ENCODE results near the gene RB1. TPM values are rescaled to one million over a fixed set of nuclear protein-coding genes. Genes with fewer than 3 reads are reported as not detected.

RB1 gene
- total and polyA plus RNA-seq, 2 experiments from 2014 or later: 25.5 to 31.0 TPM

DNA sequence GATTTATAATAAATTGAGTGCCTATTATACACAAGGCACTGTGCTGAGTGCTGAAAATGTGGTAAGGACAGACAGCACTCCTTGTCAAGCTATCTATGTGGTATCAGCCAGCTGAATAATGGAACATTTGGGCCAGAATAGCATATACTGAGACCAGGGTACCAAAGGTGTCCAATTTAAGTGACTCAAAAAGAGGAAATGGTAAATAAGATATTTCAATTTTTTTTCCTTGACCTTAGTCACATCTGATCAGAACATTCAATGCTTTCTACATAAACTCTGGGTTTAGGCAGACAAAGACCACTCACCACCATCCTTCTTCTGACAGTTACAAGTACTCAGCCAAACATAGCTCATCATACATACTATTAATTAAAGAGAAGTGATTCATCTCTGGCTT lies 186.1 kb downstream of the RB1 start:
- no peak for TF ChIP-seq EZH2 (IDR thresholded peaks at IDR 0.05; ENCODE audit: insufficient read depth, poor library complexity, severe bottlenecking)
- no peak for TF ChIP-seq EZH2phosphoT487 (IDR thresholded peaks at IDR 0.05; ENCODE audit: insufficient read depth, low read depth)
- Histone ChIP-seq H3K9me2 (ENCODE audit: insufficient read depth) (no peaks in the 10 kb centered on the region), H3K4me2 (ENCODE audit: unreplicated experiment) (no peak overlapping the region), H3K4me3 (no peak overlapping the region), H3K79me2 (ENCODE audit: insufficient read depth) (no peaks in the 10 kb centered on the region), H3K36me3 (ENCODE audit: low read depth) (no peaks in the 10 kb centered on the region; the same call in 1 of the 2 replicates), H3K9me3 (ENCODE audit: low read depth) (no peaks in the 10 kb centered on the region), H3F3A (ENCODE audit: insufficient read depth) (peaks cover 24% of the 10 kb centered on the region), H3K27me3 (replicated peaks; ENCODE audit: insufficient read depth) (no peaks in the 10 kb centered on the region), H3K4me1 (ENCODE audit: insufficient read depth) (peaks cover 20% of the 10 kb centered on the region), H2AFZ (no peak overlapping the region), H4K20me1 (ENCODE audit: insufficient read depth) (no peaks in the 10 kb centered on the region), H3K27ac (no peak overlapping the region), H3K9ac (no peak overlapping the region)
- DNase-seq: no peak
- in situ Hi-C loops (cut with MboI): no loop called here

DNA sequence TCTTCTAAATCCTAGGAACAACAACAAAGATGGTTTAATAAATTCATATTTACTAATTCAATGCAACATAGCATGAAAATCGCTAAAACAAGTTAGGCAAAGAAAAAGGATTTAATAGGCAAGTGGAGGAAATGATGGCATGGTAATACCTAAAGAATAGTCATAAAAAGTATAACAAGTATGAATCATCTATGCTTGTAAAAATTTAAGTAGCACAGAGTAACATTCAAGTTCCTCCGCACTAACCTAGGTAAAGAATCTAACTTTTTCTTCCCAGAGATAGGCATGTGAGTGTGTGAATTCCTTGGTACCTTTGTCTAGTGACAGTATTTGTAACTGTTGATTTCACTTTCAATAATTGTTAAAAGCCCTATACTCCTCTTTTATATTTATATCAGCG lies 186.7 kb downstream of the RB1 start:
- Histone ChIP-seq H3K4me2 (ENCODE audit: unreplicated experiment) (no peak overlapping the region), H3K9me2 (ENCODE audit: insufficient read depth) (no peaks in the 10 kb centered on the region), H4K20me1 (ENCODE audit: insufficient read depth) (no peaks in the 10 kb centered on the region), H3F3A (ENCODE audit: insufficient read depth) (peaks cover 24% of the 10 kb centered on the region), H3K27ac (no peak overlapping the region), H3K4me3 (no peak overlapping the region), H3K79me2 (ENCODE audit: insufficient read depth) (no peaks in the 10 kb centered on the region), H3K27me3 (replicated peaks; ENCODE audit: insufficient read depth) (no peaks in the 10 kb centered on the region), H2AFZ (no peak overlapping the region), H3K36me3 (ENCODE audit: low read depth) (no peaks in the 10 kb centered on the region; the same call in 1 of the 2 replicates), H3K9me3 (ENCODE audit: low read depth) (no peaks in the 10 kb centered on the region), H3K9ac (no peak overlapping the region), H3K4me1 (ENCODE audit: insufficient read depth) (peaks cover 20% of the 10 kb centered on the region)
- TF ChIP-seq EZH2phosphoT487 (IDR thresholded peaks at IDR 0.05; ENCODE audit: insufficient read depth, low read depth) (no peak), EZH2 (IDR thresholded peaks at IDR 0.05; ENCODE audit: insufficient read depth, poor library complexity, severe bottlenecking) (no peak)
- 82 to 85% methylated on average over 3 of the region's 3 CpGs for WGBS, 2 experiments (ENCODE audit: low coverage in 1 of 2, low lambda C conversion rate in 2 of 2, missing lambda C conversion rate in 2 of 2)
- no peak for DNase-seq
- in situ Hi-C loops (cut with MboI): no loop called here

DNA sequence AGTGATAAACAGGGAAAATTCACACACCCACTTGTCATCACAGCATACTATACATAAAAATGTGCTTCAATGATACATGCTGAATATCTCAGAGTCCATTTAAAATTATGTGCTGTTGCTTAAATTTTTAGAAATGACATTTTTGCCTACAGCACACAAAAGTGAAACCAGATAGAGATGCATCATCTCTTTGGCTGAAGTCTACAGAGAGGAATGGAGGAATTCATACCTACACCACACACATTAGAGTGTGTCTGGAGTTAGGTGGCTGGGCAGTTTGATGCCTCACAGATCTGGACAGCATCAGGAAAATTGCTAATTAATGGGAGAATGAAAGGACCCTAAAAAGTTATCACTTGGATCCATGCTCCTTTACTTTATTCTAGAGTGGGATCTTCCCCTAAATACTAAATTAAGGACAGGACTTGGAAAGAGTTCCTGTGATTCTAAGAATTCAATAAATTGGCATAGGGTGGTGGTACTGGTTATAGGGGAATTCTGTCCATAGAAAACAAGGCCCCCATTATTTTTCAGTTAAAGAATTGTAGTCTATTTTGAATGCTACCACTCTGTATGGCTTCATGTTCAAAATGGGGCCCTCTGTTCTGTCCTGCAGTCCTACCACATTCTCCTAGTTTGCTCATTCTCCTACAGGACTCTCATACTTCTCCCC lies 188.0 kb downstream of the RB1 start:
- H3K9me3 ChIP-seq (ENCODE audit: low read depth): no peaks in the 10 kb centered on the region
- in situ Hi-C loops (cut with MboI): no loop called here
- no peaks in the 10 kb centered on the region for H3K79me2 ChIP-seq (ENCODE audit: insufficient read depth)
- H3K4me1 ChIP-seq (ENCODE audit: insufficient read depth): peaks cover 20% of the 10 kb centered on the region
- H3F3A ChIP-seq (ENCODE audit: insufficient read depth): peaks cover 24% of the 10 kb centered on the region
- no peak for TF ChIP-seq EZH2 (IDR thresholded peaks at IDR 0.05; ENCODE audit: insufficient read depth, poor library complexity, severe bottlenecking)
- no peak for TF ChIP-seq EZH2phosphoT487 (IDR thresholded peaks at IDR 0.05; ENCODE audit: insufficient read depth, low read depth)
- peak overlapping the region; percentile 42; the same call in 1 of the 2 replicates for H3K27ac ChIP-seq
- H3K36me3 ChIP-seq (ENCODE audit: low read depth): no peaks in the 10 kb centered on the region; the same call in 1 of the 2 replicates
- H3K9ac ChIP-seq: peak overlapping the region; percentile 64
- peak overlapping the region; percentile 81 for H3K4me2 ChIP-seq (ENCODE audit: unreplicated experiment)
- peak; percentile 56 for DNase-seq
- no peaks in the 10 kb centered on the region for H3K27me3 ChIP-seq (replicated peaks; ENCODE audit: insufficient read depth)
- no peaks in the 10 kb centered on the region for H3K9me2 ChIP-seq (ENCODE audit: insufficient read depth)
- no peaks in the 10 kb centered on the region for H4K20me1 ChIP-seq (ENCODE audit: insufficient read depth)
- peak overlapping the region; percentile 69 for H3K4me3 ChIP-seq
- peak overlapping the region; percentile 91 for H2AFZ ChIP-seq

GRCh38 chr13:48492096-48492440 lies 188.5 kb downstream of the RB1 start:
- peak overlapping the region; percentile 81 for H3K4me2 ChIP-seq (ENCODE audit: unreplicated experiment)
- no peaks in the 10 kb centered on the region for H3K27me3 ChIP-seq (replicated peaks; ENCODE audit: insufficient read depth)
- TF ChIP-seq EZH2phosphoT487 (IDR thresholded peaks at IDR 0.05; ENCODE audit: insufficient read depth, low read depth) (no peak), EZH2 (IDR thresholded peaks at IDR 0.05; ENCODE audit: insufficient read depth, poor library complexity, severe bottlenecking) (no peak)
- H3F3A ChIP-seq (ENCODE audit: insufficient read depth): peaks cover 24% of the 10 kb centered on the region
- peak overlapping the region; percentile 69 for H3K4me3 ChIP-seq
- DNase-seq: no peak
- no peaks in the 10 kb centered on the region; the same call in 1 of the 2 replicates for H3K36me3 ChIP-seq (ENCODE audit: low read depth)
- peak overlapping the region; percentile 64 for H3K9ac ChIP-seq
- no peaks in the 10 kb centered on the region for H3K9me2 ChIP-seq (ENCODE audit: insufficient read depth)
- H3K79me2 ChIP-seq (ENCODE audit: insufficient read depth): no peaks in the 10 kb centered on the region
- no peaks in the 10 kb centered on the region for H3K9me3 ChIP-seq (ENCODE audit: low read depth)
- H3K27ac ChIP-seq: peak overlapping the region; percentile 42
- H4K20me1 ChIP-seq (ENCODE audit: insufficient read depth): no peaks in the 10 kb centered on the region
- peak overlapping the region; percentile 91 for H2AFZ ChIP-seq
- in situ Hi-C loops (cut with MboI): no loop called here
- H3K4me1 ChIP-seq (ENCODE audit: insufficient read depth): peaks cover 20% of the 10 kb centered on the region
- 38 to 44% methylated on average over 1 of the region's 1 CpG for WGBS, 2 experiments (ENCODE audit: low coverage in 1 of 2, low lambda C conversion rate in 2 of 2, missing lambda C conversion rate in 2 of 2)
